GM12875 (cell line): ENCODE data around the gene ARHGAP21.
A peak's percentile ranks its signal among the peaks of the same experiment; 100 is the strongest.
"Not testable (repeated sequence)": the region's sequence is repeated elsewhere in the genome, so short reads cannot be mapped to it uniquely, and the experiment has no call there.

ENCODE experiments used
- H3K4me3 ChIP-seq: one replicate; pipeline ENCODE4 v1.5.1; 2011; ENCODE audit warnings: low read depth, low read length, control low read depth
- CTCF ChIP-seq: IDR thresholded peaks from 2 replicates; pipeline ENCODE4 v1.5.1; 2011; ENCODE audit warnings: low read depth, mild to moderate bottlenecking, control low read depth, inconsistent platforms, low read length, moderate library complexity, borderline replicate concordance; ENCODE audit not compliant: insufficient read depth

The ARHGAP21 gene

GRCh38 chr10:24723788-24724380, at the start of gene ARHGAP21:
Gene ARHGAP21, minus strand, starts transcription at chr10:24723887. Its CDS starts 1,988 bp downstream, at chr10:24721899.
- no peak for TF ChIP-seq CTCF
- H3K4me3 ChIP-seq, result peak within 1 kb of the TSS; percentile 63

GRCh38 chr10:24771943-24772694, 48.4 kb upstream of the ARHGAP21 start:
- H3K4me3 ChIP-seq, result no peak overlapping the region
- no peak for TF ChIP-seq CTCF

GRCh38 chr10:24764991-24765390, 41.3 kb upstream of the ARHGAP21 start:
- H3K4me3 ChIP-seq, result not testable (repeated sequence)

- no peak for TF ChIP-seq CTCF
- no peak overlapping the region for H3K4me3 ChIP-seq
These were observed 39.4 kb upstream of the ARHGAP21 start for GRCh38 chr10:24762966-24763623.

GRCh38 chr10:24762161-24762924, 38.7 kb upstream of the ARHGAP21 start:
- no peak for TF ChIP-seq CTCF
- H3K4me3 ChIP-seq, result no peak overlapping the region

GRCh38 chr10:24759672-24760071, 36.0 kb upstream of the ARHGAP21 start:
- H3K4me3 ChIP-seq, result no peak overlapping the region
- no peak for TF ChIP-seq CTCF

GRCh38 chr10:24758254-24758653, 34.6 kb upstream of the ARHGAP21 start:
- not testable (repeated sequence) for H3K4me3 ChIP-seq
